Effector memory CD8-positive, alpha-beta T cell (primary cell): ENCODE results near the gene LDLRAD4.

ENCODE experiments used
- ATAC-seq: fragments of 150-1000 bp; cut with Tn5 transposase; replicated peaks from 2 replicates; pipeline ENCODE4 v1.10.0; 2021; ENCODE audit warnings: mild to moderate bottlenecking, moderate library complexity
- DNase-seq, 3 experiments: peaks; one replicate each; pipeline ENCODE4 v3.0.0; 2021
- H3K27ac Mint-ChIP-seq, 2 donors: one replicate each; pipeline ENCODE4 v1.8.0; 2022; ENCODE audit warnings: mild to moderate bottlenecking in 2 of 2, mixed read lengths in 2 of 2, moderate library complexity in 2 of 2
- H3K27me3 Mint-ChIP-seq, 2 donors: one replicate each; pipeline ENCODE4 v1.8.0; 2022; ENCODE audit warnings: mixed read lengths in 2 of 2
- H3K36me3 Mint-ChIP-seq: one replicate; pipeline ENCODE4 v1.8.0; 2022; ENCODE audit warnings: mild to moderate bottlenecking, moderate library complexity, mixed read lengths; ENCODE audit not compliant: insufficient read depth
- H3K4me1 Mint-ChIP-seq, 2 donors: one replicate each; pipeline ENCODE4 v1.8.0; 2022; ENCODE audit warnings: low read depth in 2 of 2, mixed read lengths in 2 of 2
- H3K4me3 Mint-ChIP-seq, 2 donors: one replicate each; pipeline ENCODE4 v1.8.0; 2022; ENCODE audit warnings: mild to moderate bottlenecking in 2 of 2, mixed read lengths in 2 of 2, moderate library complexity in 2 of 2
- H3K9me3 Mint-ChIP-seq, 2 donors: one replicate each; pipeline ENCODE4 v1.8.0; 2022; ENCODE audit warnings: mixed read lengths in 2 of 2

Gene LDLRAD4

GRCh38 chr18:13394801-13395200, 176.2 kb downstream of the LDLRAD4 start:
- Mint-ChIP-seq H3K27ac (no peak overlapping the region), H3K4me1 (no peaks in the 10 kb centered on the region), H3K27me3 (peaks cover 7 to 13% of the 10 kb centered on the region in 2 donors), H3K9me3 (no peaks in the 10 kb centered on the region), H3K4me3 (no peak overlapping the region), H3K36me3 (peaks cover 4% of the 10 kb centered on the region)
- DNase-seq (no peak), ATAC-seq (no peak)

GRCh38 chr18:13395577-13395976, 177.0 kb downstream of the LDLRAD4 start:
- H3K27ac Mint-ChIP-seq: no peak overlapping the region
- H3K4me1 Mint-ChIP-seq: no peaks in the 10 kb centered on the region
- no peaks in the 10 kb centered on the region for H3K9me3 Mint-ChIP-seq
- H3K27me3 Mint-ChIP-seq: peaks cover 7% of the 10 kb centered on the region in 2 donors
- ATAC-seq (no peak), DNase-seq (no peak)
- H3K4me3 Mint-ChIP-seq: no peak overlapping the region
- H3K36me3 Mint-ChIP-seq: peaks cover 4% of the 10 kb centered on the region

GRCh38 chr18:13397504-13398163, 179.1 kb downstream of the LDLRAD4 start:
- H3K4me1 Mint-ChIP-seq: no peaks in the 10 kb centered on the region
- no peak overlapping the region for H3K27ac Mint-ChIP-seq
- DNase-seq (no peak), ATAC-seq (no peak)
- H3K27me3 Mint-ChIP-seq: peaks cover 0 to 7% of the 10 kb centered on the region in 2 donors
- H3K4me3 Mint-ChIP-seq: no peak overlapping the region
- H3K9me3 Mint-ChIP-seq: no peaks in the 10 kb centered on the region
- H3K36me3 Mint-ChIP-seq: peaks cover 4% of the 10 kb centered on the region

- H3K4me1 Mint-ChIP-seq: no peaks in the 10 kb centered on the region
- H3K27ac Mint-ChIP-seq: no peak overlapping the region
These were observed 180.1 kb downstream of the LDLRAD4 start for GRCh38 chr18:13398631-13399030.

GRCh38 chr18:13399511-13399910, 181.0 kb downstream of the LDLRAD4 start:
- Mint-ChIP-seq H3K4me3 (no peak overlapping the region), H3K27ac (no peak overlapping the region), H3K36me3 (peaks cover 4% of the 10 kb centered on the region), H3K9me3 (no peaks in the 10 kb centered on the region), H3K4me1 (no peaks in the 10 kb centered on the region), H3K27me3 (no peaks in the 10 kb centered on the region)
- no peak for DNase-seq
- no peak for ATAC-seq

More at GRCh38 chr18:13398631-13399030, 180.1 kb downstream of the LDLRAD4 start:
- Mint-ChIP-seq H3K4me3 (no peak overlapping the region), H3K9me3 (no peaks in the 10 kb centered on the region), H3K36me3 (peaks cover 4% of the 10 kb centered on the region), H3K27me3 (peaks cover 0 to 3% of the 10 kb centered on the region in 2 donors)
- ATAC-seq (no peak), DNase-seq (no peak)

- H3K4me3 Mint-ChIP-seq: no peak overlapping the region
- H3K36me3 Mint-ChIP-seq: peaks cover 4% of the 10 kb centered on the region
- no peaks in the 10 kb centered on the region for H3K27me3 Mint-ChIP-seq
- no peak overlapping the region for H3K27ac Mint-ChIP-seq
- DNase-seq (no peak), ATAC-seq (no peak)
- H3K4me1 Mint-ChIP-seq: no peaks in the 10 kb centered on the region
- H3K9me3 Mint-ChIP-seq: no peaks in the 10 kb centered on the region
These were observed 182.2 kb downstream of the LDLRAD4 start for GRCh38 chr18:13400636-13401315.

- ATAC-seq (no peak), DNase-seq (no peak)
- no peak overlapping the region for H3K4me3 Mint-ChIP-seq
- peaks cover 4% of the 10 kb centered on the region for H3K36me3 Mint-ChIP-seq
- no peaks in the 10 kb centered on the region for H3K4me1 Mint-ChIP-seq
- no peaks in the 10 kb centered on the region for H3K27me3 Mint-ChIP-seq
- no peaks in the 10 kb centered on the region for H3K9me3 Mint-ChIP-seq
- H3K27ac Mint-ChIP-seq: no peak overlapping the region
These were observed 182.8 kb downstream of the LDLRAD4 start for GRCh38 chr18:13401404-13401803.

GRCh38 chr18:13401826-13402225, 183.3 kb downstream of the LDLRAD4 start:
- ATAC-seq: no peak
- H3K9me3 Mint-ChIP-seq: no peaks in the 10 kb centered on the region

GRCh38 chr18:13403786-13404549, 185.4 kb downstream of the LDLRAD4 start:
- H3K4me3 Mint-ChIP-seq: no peak overlapping the region
- H3K36me3 Mint-ChIP-seq: no peaks in the 10 kb centered on the region
- no peak overlapping the region for H3K27ac Mint-ChIP-seq
- H3K4me1 Mint-ChIP-seq: no peaks in the 10 kb centered on the region
- H3K9me3 Mint-ChIP-seq: no peaks in the 10 kb centered on the region
- ATAC-seq (no peak), DNase-seq (no peak)
- no peaks in the 10 kb centered on the region for H3K27me3 Mint-ChIP-seq

More at GRCh38 chr18:13401826-13402225, 183.3 kb downstream of the LDLRAD4 start:
- Mint-ChIP-seq H3K4me3 (no peak overlapping the region), H3K27ac (no peak overlapping the region), H3K36me3 (peaks cover 4% of the 10 kb centered on the region), H3K27me3 (no peaks in the 10 kb centered on the region), H3K4me1 (no peaks in the 10 kb centered on the region)
- no peak for DNase-seq

GRCh38 chr18:13405305-13406038, 186.9 kb downstream of the LDLRAD4 start:
- Mint-ChIP-seq H3K4me3 (no peak overlapping the region), H3K4me1 (no peaks in the 10 kb centered on the region), H3K27me3 (no peaks in the 10 kb centered on the region), H3K27ac (no peak overlapping the region), H3K36me3 (no peaks in the 10 kb centered on the region), H3K9me3 (no peaks in the 10 kb centered on the region)
- ATAC-seq (no peak), DNase-seq (no peak)

GRCh38 chr18:13406049-13406615, 187.6 kb downstream of the LDLRAD4 start:
- Mint-ChIP-seq H3K4me1 (no peaks in the 10 kb centered on the region), H3K4me3 (no peak overlapping the region), H3K36me3 (no peaks in the 10 kb centered on the region), H3K27me3 (no peaks in the 10 kb centered on the region), H3K27ac (no peak overlapping the region), H3K9me3 (no peaks in the 10 kb centered on the region)
- DNase-seq: no peak
- no peak for ATAC-seq

GRCh38 chr18:13406736-13407135, 188.2 kb downstream of the LDLRAD4 start:
- ATAC-seq (no peak), DNase-seq (no peak)
- no peaks in the 10 kb centered on the region for H3K36me3 Mint-ChIP-seq
- no peaks in the 10 kb centered on the region for H3K27me3 Mint-ChIP-seq
- no peaks in the 10 kb centered on the region for H3K4me1 Mint-ChIP-seq
- no peak overlapping the region for H3K27ac Mint-ChIP-seq
- H3K9me3 Mint-ChIP-seq: no peaks in the 10 kb centered on the region
- no peak overlapping the region for H3K4me3 Mint-ChIP-seq

GRCh38 chr18:13407484-13407883, 188.9 kb downstream of the LDLRAD4 start:
- DNase-seq: no peak
- H3K9me3 Mint-ChIP-seq: peaks cover 5 to 7% of the 10 kb centered on the region in 2 donors
- no peak overlapping the region for H3K4me3 Mint-ChIP-seq
- H3K27ac Mint-ChIP-seq: no peak overlapping the region
- ATAC-seq: no peak
- no peaks in the 10 kb centered on the region for H3K36me3 Mint-ChIP-seq
- no peaks in the 10 kb centered on the region for H3K27me3 Mint-ChIP-seq
- H3K4me1 Mint-ChIP-seq: no peaks in the 10 kb centered on the region
